NCI-H146 (cell line): ENCODE measurements around the gene LIME1.

Experiments used
- DNase-seq: peaks from one replicate; lab custom pipeline; 2025; lab: John Stamatoyannopoulos, UW

LIME1 gene

GRCh38 chr20:63735859-63736718, at the start of gene LIME1:
Gene LIME1 (plus strand): TSS chr20:63736664. CDS start chr20:63737550, 886 bp downstream.
- no peak for DNase-seq

- DNase-seq, result no peak
These were observed 48.9 kb upstream of the LIME1 start for GRCh38 chr20:63687419-63688178.

- no peak for DNase-seq
These were observed 48.0 kb upstream of the LIME1 start for GRCh38 chr20:63688228-63689045.

GRCh38 chr20:63689046-63690002, 47.1 kb upstream of the LIME1 start:
- no peak for DNase-seq

GRCh38 chr20:63690003-63690897, 46.2 kb upstream of the LIME1 start:
- no peak for DNase-seq

- no peak for DNase-seq
These were observed 45.4 kb upstream of the LIME1 start for GRCh38 chr20:63690898-63691710.

- no peak for DNase-seq
These were observed 44.6 kb upstream of the LIME1 start for GRCh38 chr20:63691711-63692435.

GRCh38 chr20:63692436-63693082, 43.9 kb upstream of the LIME1 start:
- DNase-seq, result no peak

GRCh38 chr20:63693083-63693732, 43.3 kb upstream of the LIME1 start:
- DNase-seq, result no peak

GRCh38 chr20:63693733-63694583, 42.5 kb upstream of the LIME1 start:
- no peak for DNase-seq

- no peak for DNase-seq
These were observed 41.7 kb upstream of the LIME1 start for GRCh38 chr20:63694584-63695423.

- DNase-seq, result no peak
These were observed 40.8 kb upstream of the LIME1 start for GRCh38 chr20:63695424-63696305.

GRCh38 chr20:63696306-63696627, 40.2 kb upstream of the LIME1 start:
- no peak for DNase-seq

GRCh38 chr20:63696628-63697356, 39.7 kb upstream of the LIME1 start, which contains the start of gene TNFRSF6B:
Gene TNFRSF6B (plus strand): TSS chr20:63696652. CDS start chr20:63696768, 116 bp downstream.
- no peak for DNase-seq
